ENCODE data around the gene SNIP1. TPM values are rescaled to one million over a fixed set of nuclear protein-coding genes. Genes with fewer than 3 reads are reported as not detected.

Gene SNIP1
- total RNA-seq, 4 donors from 2014 or later, result 9.0 to 46.9 (median 37.7) TPM

- TF ChIP-seq EP300 (IDR thresholded peaks at IDR 0.05), result no peak
- no peak for TF ChIP-seq POLR2A (IDR thresholded peaks at IDR 0.05)
- TF ChIP-seq CTCF (IDR thresholded peaks at IDR 0.05), result no peak
- no peak for DNase-seq (ENCODE audit: low spot score in 2 of 2)
- no peaks in the 10 kb centered on the region for H3K27me3 ChIP-seq
- peaks cover 0 to 71% (median 19%) of the 10 kb centered on the region in 3 donors for H3K36me3 ChIP-seq
- H3K27ac ChIP-seq, result no peak overlapping the region
- peaks cover 0 to 10% (median 5%) of the 10 kb centered on the region in 4 donors for H3K4me1 ChIP-seq
- no peak overlapping the region for H3K4me3 ChIP-seq
- no peaks in the 10 kb centered on the region for H3K9me3 ChIP-seq
These were observed 52.0 kb downstream of the SNIP1 start for GRCh38 chr1:37502104-37502503.

DNA sequence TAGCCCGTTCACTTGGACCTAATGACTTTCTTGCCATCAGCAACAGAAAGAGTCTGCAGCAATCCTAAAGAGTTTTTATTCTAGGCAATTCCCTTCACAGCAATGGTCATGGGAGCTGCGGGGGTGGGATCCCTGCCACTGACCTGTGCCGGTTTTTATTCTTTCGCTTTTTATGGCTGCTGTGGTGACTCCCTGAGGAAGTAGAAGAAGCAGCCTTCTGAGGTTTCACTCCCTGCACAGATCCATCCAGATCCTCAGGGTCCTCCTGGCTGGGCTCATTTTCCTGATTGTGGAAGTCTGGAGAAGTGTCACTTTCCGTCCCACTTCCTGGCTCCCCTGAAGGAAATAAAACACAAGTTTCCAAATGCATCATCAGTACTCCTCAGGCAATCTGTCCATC lies 52.4 kb downstream of the SNIP1 start:
- TF ChIP-seq POLR2A (IDR thresholded peaks at IDR 0.05), result no peak
- no peak for TF ChIP-seq EP300 (IDR thresholded peaks at IDR 0.05)
- no peak for TF ChIP-seq CTCF (IDR thresholded peaks at IDR 0.05)
- H3K36me3 ChIP-seq, result peaks cover 0 to 66% (median 19%) of the 10 kb centered on the region in 3 donors
- no peak overlapping the region for H3K4me3 ChIP-seq
- H3K27ac ChIP-seq, result no peak overlapping the region
- WGBS, 2 donors, result 52 to 61% methylated on average over 5 of the region's 5 CpGs
- no peaks in the 10 kb centered on the region for H3K27me3 ChIP-seq
- no peak for DNase-seq (ENCODE audit: low spot score in 2 of 2)
- peaks cover 0 to 10% (median 5%) of the 10 kb centered on the region in 4 donors for H3K4me1 ChIP-seq
- no peaks in the 10 kb centered on the region for H3K9me3 ChIP-seq

DNA sequence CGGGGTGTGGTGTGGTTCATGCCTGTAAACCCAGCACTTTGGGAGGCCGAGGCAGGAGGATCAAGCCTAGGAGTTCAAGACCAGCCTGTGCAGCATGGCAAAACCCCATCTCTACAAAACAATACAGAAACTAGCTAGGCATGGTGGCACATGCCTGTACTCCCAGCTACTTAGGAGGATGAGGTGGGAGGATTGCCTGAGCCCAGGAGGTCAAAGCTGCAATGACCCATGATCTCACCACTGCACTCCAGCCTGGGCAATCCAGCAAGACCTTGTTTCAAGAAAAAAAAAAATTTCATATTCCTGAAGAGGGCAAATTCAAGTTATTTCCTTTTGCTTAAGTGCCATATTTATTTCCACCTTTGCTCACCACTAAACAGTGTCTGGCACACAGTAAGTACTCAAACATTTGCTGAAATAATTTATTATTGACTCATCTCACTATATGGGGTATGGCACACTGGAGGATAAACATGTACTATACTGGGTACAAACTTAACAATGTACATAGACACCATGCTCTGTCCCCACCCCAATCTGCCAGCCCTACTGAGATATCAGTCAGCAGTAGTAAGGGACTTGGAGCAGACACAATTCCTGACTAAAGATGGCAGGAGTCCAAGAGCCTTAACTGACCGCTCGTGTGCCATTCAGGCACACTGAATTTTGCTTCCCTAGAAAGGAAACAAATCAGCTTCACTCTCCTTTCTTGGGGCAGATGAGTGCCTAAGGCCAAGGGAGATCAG lies 55.0 kb downstream of the SNIP1 start:
- Histone ChIP-seq H3K27me3 (no peaks in the 10 kb centered on the region), H3K9me3 (no peaks in the 10 kb centered on the region), H3K27ac (no peak overlapping the region), H3K4me1 (peaks cover 0 to 10% (median 5%) of the 10 kb centered on the region in 4 donors), H3K4me3 (no peak overlapping the region), H3K36me3 (peaks cover 0 to 55% (median 21%) of the 10 kb centered on the region in 3 donors)
- whole genome bisulfite sequencing, 2 donors, result 54 to 59% methylated on average over 4 of the region's 4 CpGs
- TF ChIP-seq EP300 (IDR thresholded peaks at IDR 0.05) (no peak), POLR2A (IDR thresholded peaks at IDR 0.05) (no peak), CTCF (IDR thresholded peaks at IDR 0.05) (no peak)
- DNase-seq (ENCODE audit: low spot score in 2 of 2), result no peak

DNA sequence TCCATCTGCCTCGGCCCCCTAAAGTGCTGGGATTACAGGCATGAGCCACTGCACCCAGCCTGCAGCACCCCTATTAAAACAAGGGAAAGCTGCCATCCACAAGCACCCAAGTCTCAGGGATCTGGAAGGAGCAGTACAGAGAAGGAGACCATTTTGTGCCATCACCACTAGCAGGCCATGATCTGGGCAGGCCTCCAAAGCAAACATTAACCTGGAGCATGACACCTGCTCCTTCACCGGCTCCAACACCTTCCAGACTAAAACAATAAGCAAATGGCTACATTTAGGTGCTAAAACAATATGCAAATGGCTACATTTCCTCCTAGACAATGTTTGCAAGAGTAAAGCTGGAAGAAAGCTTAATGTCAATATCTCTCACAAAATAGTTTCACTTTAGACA lies 56.3 kb downstream of the SNIP1 start:
- no peak overlapping the region for H3K27ac ChIP-seq
- peaks cover 0 to 58% (median 23%) of the 10 kb centered on the region in 3 donors for H3K36me3 ChIP-seq
- 88 to 92% methylated on average over 2 of the region's 2 CpGs for WGBS, 2 donors
- H3K9me3 ChIP-seq, result no peaks in the 10 kb centered on the region
- TF ChIP-seq POLR2A (IDR thresholded peaks at IDR 0.05) (no peak), EP300 (IDR thresholded peaks at IDR 0.05) (no peak), CTCF (IDR thresholded peaks at IDR 0.05) (no peak)
- H3K4me3 ChIP-seq, result no peak overlapping the region
- no peaks in the 10 kb centered on the region for H3K27me3 ChIP-seq
- H3K4me1 ChIP-seq, result peaks cover 0 to 10% (median 5%) of the 10 kb centered on the region in 4 donors
- no peak for DNase-seq (ENCODE audit: low spot score in 2 of 2)

DNA sequence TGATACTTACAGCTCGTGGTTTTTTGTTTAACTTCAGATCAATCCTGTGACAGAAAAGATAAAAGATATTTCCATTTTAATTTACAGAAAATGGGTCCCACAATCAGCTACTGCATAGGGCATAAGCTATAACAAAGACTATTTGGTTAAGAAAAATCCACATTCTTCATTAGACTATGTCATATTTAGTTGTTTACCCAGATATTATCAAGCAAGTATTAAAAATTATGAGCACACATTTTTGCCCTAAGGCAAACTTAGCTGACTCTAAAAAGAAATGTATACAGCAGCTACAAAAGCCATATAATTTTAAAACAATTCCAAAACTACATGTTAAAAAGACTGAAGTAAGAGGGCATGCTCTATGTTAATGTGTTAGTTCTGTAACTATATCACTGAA lies 58.2 kb downstream of the SNIP1 start:
- no peak for TF ChIP-seq POLR2A (IDR thresholded peaks at IDR 0.05)
- H3K4me1 ChIP-seq, result peaks cover 0 to 10% (median 5%) of the 10 kb centered on the region in 4 donors
- no peak overlapping the region for H3K27ac ChIP-seq
- 78% methylated on average over 1 of the region's 1 CpG for WGBS, 2 donors
- H3K36me3 ChIP-seq, result peaks cover 0 to 65% (median 14%) of the 10 kb centered on the region in 3 donors
- H3K9me3 ChIP-seq, result no peaks in the 10 kb centered on the region
- no peak overlapping the region for H3K4me3 ChIP-seq
- H3K27me3 ChIP-seq, result no peaks in the 10 kb centered on the region
- no peak for DNase-seq (ENCODE audit: low spot score in 2 of 2)

Data from tibial nerve (tissue), 4 donors.